ENCODE data around the gene SIGLEC11.

- no peak for TF ChIP-seq POLR2A (IDR thresholded peaks at IDR 0.05; ENCODE audit: low read length)
- TF ChIP-seq GATA1 (IDR thresholded peaks at IDR 0.05; ENCODE audit: low read depth, low read length) = no peak
Measured at GRCh38 chr19:50002386-50002960, 41.5 kb upstream of the SIGLEC11 start.
